PC-9 (cell line): ENCODE data around the gene LYSMD1. TPM values are rescaled to one million over a fixed set of nuclear protein-coding genes. Genes with fewer than 3 reads are reported as not detected.

ENCODE experiments used
- BruUV-seq: library from RNA; stranded (reverse); fragments of 400-500 nt; replicated peaks from 2 replicates; lab custom pipeline; 2021; lab: Mats Ljungman, UMichigan
- CTCF ChIA-PET: fragments of 300-600 bp; sonication (Branson Sonifier 250); formaldehyde crosslinking; loops from one replicate; lab custom pipeline; 2022; ENCODE audit warnings: antibody characterized with exemption; lab: Charles Lee
- POLR2A ChIA-PET: fragments of 300-600 bp; sonication (Branson Sonifier 250); formaldehyde crosslinking; loops from one replicate; lab custom pipeline; 2022; ENCODE audit warnings: antibody characterized with exemption; ENCODE audit not compliant: unreplicated experiment; lab: Charles Lee
- DNase-seq, 2 experiments: peaks; one replicate each; pipeline versions ENCODE4 v3.0.0 to v3.0.0-alpha.2; 2015 to 2022; ENCODE audit warnings: mixed read lengths in 1 of 2
- H2AFZ ChIP-seq: fragments of 200-600 bp; sonication (generic); 2 replicates; pipeline ENCODE4 v1.8.1; 2017; ENCODE audit warnings: antibody characterized with exemption
- H3F3A ChIP-seq: fragments of 200-600 bp; sonication (generic); 2 replicates; pipeline ENCODE4 v1.8.1; 2017; ENCODE audit warnings: antibody characterized with exemption, mild to moderate bottlenecking, low read depth; ENCODE audit not compliant: insufficient read depth
- H3K27ac ChIP-seq: fragments of 200-600 bp; sonication (generic); 2 replicates; pipeline ENCODE4 v1.6.1; 2016; ENCODE audit warnings: mixed run types
- H3K27me3 ChIP-seq: fragments of 200-600 bp; sonication (generic); 2 replicates; pipeline ENCODE4 v1.6.1; 2016; ENCODE audit warnings: low read depth, mixed run types; ENCODE audit not compliant: insufficient read depth
- H3K36me3 ChIP-seq: fragments of 200-600 bp; sonication (generic); 2 replicates; pipeline ENCODE4 v1.6.1; 2016; ENCODE audit warnings: low read depth, mixed run types
- H3K4me1 ChIP-seq: fragments of 200-600 bp; sonication (generic); replicated peaks from 2 replicates; pipeline ENCODE4 v1.6.1; 2016; ENCODE audit warnings: mixed run types; ENCODE audit not compliant: insufficient read depth
- H3K4me2 ChIP-seq: fragments of 200-600 bp; sonication (generic); 2 replicates; pipeline ENCODE4 v1.6.1; 2017; ENCODE audit warnings: mixed run types
- H3K4me3 ChIP-seq: fragments of 200-600 bp; sonication (generic); 2 replicates; pipeline ENCODE4 v1.6.1; 2016; ENCODE audit warnings: mixed run types
- H3K79me2 ChIP-seq: fragments of 200-600 bp; sonication (generic); 2 replicates; pipeline ENCODE4 v1.6.1; 2017; ENCODE audit warnings: low read depth, mixed run types
- H3K9me2 ChIP-seq: fragments of 200-600 bp; sonication (generic); 2 replicates; pipeline ENCODE4 v1.8.1; 2017; ENCODE audit warnings: mild to moderate bottlenecking; ENCODE audit not compliant: insufficient read depth
- H3K9me3 ChIP-seq: fragments of 200-600 bp; sonication (generic); 2 replicates; pipeline ENCODE4 v1.8.1; 2016; ENCODE audit warnings: low read depth; ENCODE audit not compliant: insufficient read depth
- H4K20me1 ChIP-seq: fragments of 200-600 bp; sonication (generic); 2 replicates; pipeline ENCODE4 v1.8.1; 2017; ENCODE audit not compliant: insufficient read depth
- EZH2 ChIP-seq: fragments of 200-600 bp; sonication (generic); IDR thresholded peaks from 2 replicates; pipeline ENCODE4 v1.8.0; 2017; ENCODE audit warnings: antibody characterized with exemption, low read depth
- intact Hi-C: fragments of 100-400 bp; cut with micrococcal nuclease; formaldehyde crosslinking; loops from one replicate; pipeline ENCODE4 v1.10.0; 2022; ENCODE audit not compliant: unreplicated experiment
- total RNA-seq: library from RNA; stranded (reverse); gene quantifications from 2 replicates; pipeline ENCODE4 v1.2.3, GENCODE V29; 2021
- TF ChIP-seq, protein P1 (sequence below): fragments of 200-600 bp; sonication (generic); conservative IDR thresholded peaks from 2 replicates; pipeline ENCODE4 v1.6.1; 2017; ENCODE audit warnings: mixed run types, antibody characterized with exemption, mild to moderate bottlenecking, moderate library complexity

The LYSMD1 gene
- total RNA-seq, 1 experiment from 2014 or later, result 7.6 TPM

DNA sequence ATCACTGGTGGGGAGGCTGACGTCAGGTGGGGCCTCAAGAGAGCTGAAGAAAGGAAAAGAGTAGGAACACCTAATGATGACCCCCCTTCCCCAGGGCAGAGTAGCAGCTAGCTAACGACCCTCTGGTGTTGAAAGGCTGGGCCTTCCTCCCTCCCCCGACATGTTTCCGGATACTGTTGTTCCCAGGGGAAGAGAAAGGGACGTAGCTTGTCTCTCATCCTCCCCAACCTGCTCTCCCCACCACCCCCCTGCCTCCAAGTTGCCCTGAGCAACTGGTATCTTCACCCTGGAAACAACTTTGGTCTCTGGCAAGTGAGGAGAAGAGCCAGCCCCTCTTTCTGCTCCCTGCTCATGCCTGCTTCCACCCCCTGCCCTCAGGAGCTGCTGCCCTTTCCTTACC is 21.7 kb downstream of the LYSMD1 start:
- no peak for DNase-seq
- no peaks in the 10 kb centered on the region for H3K9me3 ChIP-seq
- ChIA-PET POLR2A (interaction anchor here (0.6 kb wide), 1 partner anchor 97 kb away, joined by 4 read pairs; no protein-coding TSS in a partner anchor), CTCF (no interaction called here)
- H3K4me3 ChIP-seq, result no peak overlapping the region
- no peaks in the 10 kb centered on the region for H3K9me2 ChIP-seq
- H3K27ac ChIP-seq, result no peak overlapping the region
- no peak overlapping the region for H3K4me2 ChIP-seq
- no peaks in the 10 kb centered on the region for H3K27me3 ChIP-seq
- TF ChIP-seq, protein P1, sequence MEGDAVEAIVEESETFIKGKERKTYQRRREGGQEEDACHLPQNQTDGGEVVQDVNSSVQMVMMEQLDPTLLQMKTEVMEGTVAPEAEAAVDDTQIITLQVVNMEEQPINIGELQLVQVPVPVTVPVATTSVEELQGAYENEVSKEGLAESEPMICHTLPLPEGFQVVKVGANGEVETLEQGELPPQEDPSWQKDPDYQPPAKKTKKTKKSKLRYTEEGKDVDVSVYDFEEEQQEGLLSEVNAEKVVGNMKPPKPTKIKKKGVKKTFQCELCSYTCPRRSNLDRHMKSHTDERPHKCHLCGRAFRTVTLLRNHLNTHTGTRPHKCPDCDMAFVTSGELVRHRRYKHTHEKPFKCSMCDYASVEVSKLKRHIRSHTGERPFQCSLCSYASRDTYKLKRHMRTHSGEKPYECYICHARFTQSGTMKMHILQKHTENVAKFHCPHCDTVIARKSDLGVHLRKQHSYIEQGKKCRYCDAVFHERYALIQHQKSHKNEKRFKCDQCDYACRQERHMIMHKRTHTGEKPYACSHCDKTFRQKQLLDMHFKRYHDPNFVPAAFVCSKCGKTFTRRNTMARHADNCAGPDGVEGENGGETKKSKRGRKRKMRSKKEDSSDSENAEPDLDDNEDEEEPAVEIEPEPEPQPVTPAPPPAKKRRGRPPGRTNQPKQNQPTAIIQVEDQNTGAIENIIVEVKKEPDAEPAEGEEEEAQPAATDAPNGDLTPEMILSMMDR, result no peak
- TF ChIP-seq EZH2, result no peak
- intact Hi-C loops, result no loop called here
- no peaks in the 10 kb centered on the region for H4K20me1 ChIP-seq
- H3K36me3 ChIP-seq, result no peaks in the 10 kb centered on the region
- H3K4me1 ChIP-seq, result peaks cover 5% of the 10 kb centered on the region
- no peak overlapping the region for H2AFZ ChIP-seq
- H3K79me2 ChIP-seq, result no peaks in the 10 kb centered on the region
- no TSS peak for BruUV-seq
- H3F3A ChIP-seq, result no peaks in the 10 kb centered on the region

DNA sequence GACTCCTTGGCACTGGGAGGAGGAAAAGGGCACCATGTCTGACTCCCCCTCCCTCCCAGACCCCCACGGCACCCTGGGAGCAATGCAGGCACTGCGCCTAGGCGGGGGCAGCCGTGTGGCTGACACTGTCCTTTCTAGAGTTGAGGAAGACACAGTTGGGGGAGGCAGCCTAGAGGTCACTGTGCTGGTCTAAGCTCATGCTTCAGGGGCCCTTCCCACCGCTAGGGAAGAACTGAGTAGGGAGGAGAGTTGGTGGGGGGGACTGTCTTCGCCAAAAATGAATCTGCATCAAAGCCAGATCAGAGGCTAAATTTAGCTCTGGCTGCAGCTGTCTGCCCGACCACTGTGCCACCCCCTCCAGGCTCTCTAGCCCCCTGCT is 22.7 kb downstream of the LYSMD1 start:
- no peaks in the 10 kb centered on the region for H3K36me3 ChIP-seq
- H3K27ac ChIP-seq, result no peak overlapping the region
- CTCF ChIA-PET, result interaction anchor here (1.2 kb wide), 1 partner anchor 12 kb away, joined by 3 read pairs; no protein-coding TSS in a partner anchor
- H3K27me3 ChIP-seq, result no peaks in the 10 kb centered on the region
- no peaks in the 10 kb centered on the region for H3K9me2 ChIP-seq
- intact Hi-C loops, result no loop called here
- TF ChIP-seq EZH2, result no peak
- TF ChIP-seq, protein P1, result no peak
- no peak overlapping the region for H3K4me3 ChIP-seq
- no peaks in the 10 kb centered on the region for H3F3A ChIP-seq
- H2AFZ ChIP-seq, result no peak overlapping the region
- no peaks in the 10 kb centered on the region for H3K9me3 ChIP-seq
- no peak for DNase-seq
- peaks cover 5% of the 10 kb centered on the region for H3K4me1 ChIP-seq
- H3K79me2 ChIP-seq, result no peaks in the 10 kb centered on the region
- no peak overlapping the region for H3K4me2 ChIP-seq
- no peaks in the 10 kb centered on the region for H4K20me1 ChIP-seq
- BruUV-seq, result no TSS peak
- POLR2A ChIA-PET, result no interaction called here

DNA sequence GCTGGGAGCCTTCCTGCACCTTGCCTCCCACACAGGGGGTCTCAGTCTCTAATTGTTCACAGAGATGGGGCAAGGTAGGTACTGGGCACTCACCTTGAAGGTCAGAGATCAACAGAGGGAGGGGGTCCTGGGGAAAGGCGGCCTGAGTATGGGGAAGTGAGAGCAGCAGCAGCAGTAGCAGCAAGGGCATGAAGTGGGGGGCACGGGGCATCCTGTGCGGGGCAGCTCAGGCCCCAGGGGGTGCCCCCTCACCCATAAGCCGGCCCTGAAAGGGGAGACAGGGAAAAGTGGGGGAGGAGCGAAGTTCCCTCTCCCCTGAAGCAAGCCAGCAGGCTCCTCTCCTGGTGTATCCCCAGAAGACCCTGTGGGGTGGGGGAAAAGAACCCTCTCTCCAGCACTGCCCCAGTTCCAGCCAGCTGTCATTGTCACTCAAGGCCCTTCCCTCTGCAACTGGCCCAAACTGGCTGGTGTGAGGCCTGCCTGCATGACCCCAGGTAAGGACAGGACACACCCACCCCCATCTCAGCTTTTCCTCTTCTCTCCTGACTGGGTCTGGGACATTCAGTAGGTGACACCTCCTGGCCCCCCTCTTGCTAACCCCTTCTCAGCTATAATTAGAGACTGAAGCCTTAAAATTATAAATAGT is 23.2 kb downstream of the LYSMD1 start:
- Histone ChIP-seq H3K36me3 (no peaks in the 10 kb centered on the region), H3K4me1 (peaks cover 5% of the 10 kb centered on the region), H3K27ac (no peak overlapping the region), H3K9me3 (no peaks in the 10 kb centered on the region), H2AFZ (no peak overlapping the region), H4K20me1 (no peaks in the 10 kb centered on the region), H3K27me3 (no peaks in the 10 kb centered on the region), H3K4me3 (no peak overlapping the region), H3F3A (no peaks in the 10 kb centered on the region), H3K9me2 (no peaks in the 10 kb centered on the region), H3K4me2 (no peak overlapping the region), H3K79me2 (no peaks in the 10 kb centered on the region)
- intact Hi-C loops, result no loop called here
- ChIA-PET POLR2A (interaction anchor here (0.5 to 0.7 kb wide), 2 partner anchors 11 to 16 kb away, joined by 3 read pairs; no protein-coding TSS in a partner anchor), CTCF (interaction anchor here (1.2 kb wide), 1 partner anchor 11 kb away, joined by 3 read pairs; no protein-coding TSS in a partner anchor)
- no TSS peak for BruUV-seq
- no peak for TF ChIP-seq EZH2
- TF ChIP-seq, protein P1, result no peak
- DNase-seq, result no peak
